Left ventricle myocardium superior (tissue), 1 donor: ENCODE results near the gene FABP2. TPM values are rescaled to one million over a fixed set of nuclear protein-coding genes. Genes with fewer than 3 reads are reported as not detected.
"Not testable (repeated sequence)": the region's sequence is repeated elsewhere in the genome, so short reads cannot be mapped to it uniquely, and the experiment has no call there.

Source experiments
- ATAC-seq: fragments of 200-7000 bp; cut with Tn5 transposase; one replicate; pipeline ENCODE4 v1.9.1; 2020; ENCODE audit warnings: mild to moderate bottlenecking, moderate library complexity
- DNase-seq: peaks from one replicate; pipeline ENCODE4 v3.0.0-alpha.2; 2020
- intact Hi-C: fragments of 100-400 bp; cut with micrococcal nuclease; formaldehyde crosslinking; loops from one replicate; pipeline ENCODE4 v1.11.0; 2022
- total RNA-seq: library from RNA; stranded (reverse); fragmentation: NEBNext Ultra II Directional; extraction: Animal tissue kit (Norgen Biotek cat#: 25700); gene quantifications from one replicate; pipeline ENCODE4 v1.2.1, GENCODE V29; 2021
- donor health status: DM: no; HTN: yes; CAD: no; lungs with severe emphysema.

FABP2 gene
- total RNA-seq, 1 donor from 2014 or later, result not detected

DNA sequence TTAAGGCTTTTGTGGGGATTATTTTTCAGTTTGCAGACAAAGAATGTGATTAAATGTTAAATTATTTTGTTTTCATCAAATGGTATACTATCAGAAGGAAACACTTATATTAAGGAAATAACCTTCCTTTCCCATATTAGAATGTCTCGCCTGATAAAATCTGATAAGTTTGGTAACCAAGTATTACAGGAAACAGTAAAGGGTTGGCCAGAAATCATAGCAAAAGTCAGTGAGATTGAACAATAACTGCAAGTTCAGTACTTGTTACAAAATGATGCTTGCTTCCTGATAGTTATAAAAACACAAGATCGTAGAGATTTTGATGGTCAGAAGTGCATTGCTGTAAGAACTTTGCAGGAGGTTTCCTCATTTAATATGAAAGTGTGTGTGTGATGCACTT, 40.5 kb downstream of the FABP2 start:
- intact Hi-C loops, result loop anchor here (10.0 kb wide), 1 partner anchor 237 kb away; no protein-coding TSS in a partner anchor
- no peak for ATAC-seq
- DNase-seq, result no peak

DNA sequence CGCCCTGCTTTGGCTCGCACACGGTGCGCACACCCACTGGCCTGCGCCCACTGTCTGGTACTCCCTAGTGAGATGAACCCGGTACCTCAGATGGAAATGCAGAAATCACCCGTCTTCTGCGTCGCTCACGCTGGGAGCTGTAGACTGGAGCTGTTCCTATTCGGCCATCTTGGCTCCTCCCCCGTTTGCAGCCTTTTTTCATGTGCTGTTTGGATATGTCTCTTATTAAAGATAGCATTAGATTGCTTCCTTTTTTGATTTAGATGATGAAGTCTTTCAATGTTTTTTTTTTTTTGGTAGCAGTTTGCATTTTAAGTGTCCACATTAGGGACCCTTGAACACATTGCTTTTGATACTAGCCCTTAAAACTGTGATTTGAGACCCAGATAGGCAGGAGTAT, 42.0 kb downstream of the FABP2 start:
- intact Hi-C loops, result loop anchor here (10.0 kb wide), 1 partner anchor 235 kb away; no protein-coding TSS in a partner anchor
- not testable (repeated sequence) for DNase-seq

DNA sequence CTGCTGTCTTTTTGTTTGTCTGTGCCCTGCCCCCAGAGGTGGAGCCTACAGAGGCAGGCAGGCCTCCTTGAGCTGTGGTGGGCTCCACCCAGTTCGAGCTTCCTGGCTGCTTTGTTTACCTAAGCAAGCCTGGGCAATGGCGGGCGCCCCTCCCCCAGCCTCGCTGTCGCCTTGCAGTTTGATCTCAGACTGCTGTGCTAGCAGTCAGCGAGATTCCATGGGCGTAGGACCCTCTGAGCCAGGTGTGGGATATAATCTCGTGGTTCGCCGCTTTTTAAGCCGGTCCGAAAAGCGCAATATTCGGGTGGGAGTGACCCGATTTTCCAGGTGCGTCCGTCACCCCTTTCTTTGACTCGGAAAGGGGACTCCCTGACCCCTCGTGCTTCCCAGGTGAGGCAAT, 42.4 kb downstream of the FABP2 start:
- peak; percentile 17 for DNase-seq
- ATAC-seq, intact Hi-C loops: not testable (repeated sequence)

More for the DNA sequence above, 42.0 kb downstream of the FABP2 start:
- ATAC-seq, result not testable (repeated sequence)

DNA sequence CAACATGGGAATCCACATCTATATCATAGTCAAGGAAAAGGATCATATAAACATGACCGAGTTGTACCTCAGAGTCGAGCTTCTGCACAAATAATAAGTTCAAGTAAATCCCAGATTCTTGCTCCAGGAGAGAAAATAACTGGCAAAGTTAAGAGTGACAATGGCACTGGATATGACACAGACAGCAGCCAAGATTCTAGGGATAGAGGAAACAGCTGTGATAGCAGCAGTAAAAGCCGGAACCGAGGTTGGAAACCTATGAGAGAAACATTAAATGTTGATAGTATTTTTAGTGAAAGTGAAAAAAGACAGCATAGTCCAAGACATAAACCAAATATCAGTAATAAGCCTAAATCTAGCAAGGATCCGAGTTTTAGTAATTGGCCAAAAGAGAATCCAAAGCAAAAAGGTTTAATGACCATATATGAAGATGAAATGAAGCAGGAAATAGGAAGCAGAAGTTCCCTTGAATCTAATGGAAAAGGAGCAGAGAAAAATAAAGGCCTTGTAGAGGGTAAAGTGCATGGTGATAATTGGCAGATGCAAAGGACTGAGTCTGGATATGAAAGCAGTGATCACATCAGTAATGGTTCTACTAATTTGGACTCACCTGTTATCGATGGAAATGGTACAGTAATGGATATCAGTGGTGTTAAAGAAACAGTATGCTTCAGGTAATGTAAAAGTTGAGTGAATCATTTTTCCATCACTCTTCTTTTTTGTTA, 50.4 kb downstream of the FABP2 start:
- intact Hi-C loops, result no loop called here
- no peak for ATAC-seq
- DNase-seq, result no peak

GRCh38 chr4:119268466-119268865, 53.5 kb downstream of the FABP2 start:
- ATAC-seq (no peak), DNase-seq (no peak)
- intact Hi-C loops, result no loop called here

Other genes starting within 250 kb of the FABP2 start
- 792 TPM for gene MYOZ2, start 186.3 kb downstream of the FABP2 start, total RNA-seq
- 34.6 TPM for gene USP53, start 109.4 kb downstream of the FABP2 start, total RNA-seq